H1 (cell line): Measurements from ENCODE around the gene AAMDC. TPM values are rescaled to one million over a fixed set of nuclear protein-coding genes. Genes with fewer than 3 reads are reported as not detected.

Source experiments
- CTCF ChIA-PET: fragments of 300-600 bp; sonication (Branson Sonifier 250); formaldehyde crosslinking; loops from one replicate; lab custom pipeline; 2021; ENCODE audit not compliant: partially characterized antibody; lab: Charles Lee
- POLR2A ChIA-PET: fragments of 300-600 bp; sonication (Branson Sonifier 250); formaldehyde crosslinking; loops from one replicate; lab custom pipeline; 2021; ENCODE audit warnings: inconsistent platforms; ENCODE audit not compliant: partially characterized antibody; lab: Charles Lee
- DNase-seq, 2 experiments: peaks; one replicate each; pipeline versions ENCODE4 v3.0.0 to v3.0.0-alpha.2; 2010 to 2022; ENCODE audit warnings: low spot score in 2 of 2, low read depth in 1 of 2, mixed read lengths in 1 of 2
- FAIRE-seq: peaks from 2 replicates; lab custom pipeline; 2011; peaks lifted over from hg19 to GRCh38; lab: Jason Lieb, UNC
- H2AFZ ChIP-seq: 2 replicates; pipeline ENCODE4 v1.8.1; 2012; ENCODE audit warnings: low read length, inconsistent platforms
- H2AK5ac ChIP-seq: 2 replicates; pipeline ENCODE4 v1.6.1; 2013; ENCODE audit warnings: low read depth, low read length
- H2BK120ac ChIP-seq: replicated peaks from 2 replicates; pipeline ENCODE3; 2013; ENCODE audit warnings: low read depth, low read length, inconsistent platforms
- H2BK12ac ChIP-seq: 2 replicates; pipeline ENCODE4 v1.6.1; 2013; ENCODE audit warnings: low read depth, low read length
- H2BK15ac ChIP-seq: 2 replicates; pipeline ENCODE4 v1.6.1; 2013; ENCODE audit warnings: low read length
- H2BK20ac ChIP-seq: 2 replicates; pipeline ENCODE4 v1.6.1; 2013; ENCODE audit warnings: low read length
- H2BK5ac ChIP-seq: 2 replicates; pipeline ENCODE4 v1.6.1; 2013; ENCODE audit warnings: low read depth, low read length
- H3K14ac ChIP-seq: 2 replicates; pipeline ENCODE4 v1.6.1; 2013; ENCODE audit warnings: inconsistent platforms; ENCODE audit not compliant: insufficient read length
- H3K18ac ChIP-seq: 2 replicates; pipeline ENCODE4 v1.6.1; 2013; ENCODE audit warnings: low read length; ENCODE audit errors: extremely low read depth
- H3K23ac ChIP-seq: 2 replicates; pipeline ENCODE4 v1.6.1; 2013; ENCODE audit warnings: inconsistent platforms; ENCODE audit not compliant: insufficient read length
- H3K23me2 ChIP-seq: 2 replicates; pipeline ENCODE4 v1.6.1; 2013; ENCODE audit warnings: low read depth, low read length
- H3K27ac ChIP-seq: 2 replicates; pipeline ENCODE4 v1.6.1; 2011; ENCODE audit warnings: low read depth, low read length, inconsistent platforms
- H3K27me3 ChIP-seq, 4 experiments: replicated peaks in 1 of 4; 1 replicate in 1 of 4; 2 replicates in 3 of 4; pipeline versions ENCODE4 v1.6.1 to v1.8.1; 2011 to 2013; ENCODE audit warnings: low read length in 3 of 4, mild to moderate bottlenecking in 3 of 4, inconsistent platforms in 2 of 4, mixed read lengths in 2 of 4, moderate library complexity in 1 of 4; ENCODE audit not compliant: control insufficient read depth in 3 of 4, insufficient read depth in 3 of 4; ENCODE audit errors: extremely low read depth in 1 of 4
- H3K36me3 ChIP-seq, 4 experiments: 2 replicates each; pipeline versions ENCODE4 v1.6.1 to v1.8.1; 2011 to 2013; ENCODE audit warnings: mild to moderate bottlenecking in 4 of 4, low read length in 3 of 4, moderate library complexity in 2 of 4, control low read depth in 1 of 4, inconsistent platforms in 1 of 4; ENCODE audit not compliant: insufficient read depth in 4 of 4, control insufficient read depth in 2 of 4
- H3K4ac ChIP-seq: replicated peaks from 2 replicates; pipeline ENCODE3; 2013; ENCODE audit warnings: low read length, low read depth, mixed read lengths, inconsistent platforms; ENCODE audit not compliant: insufficient read length
- H3K4me1 ChIP-seq, 4 experiments: replicated peaks in 1 of 4; 1 replicate in 1 of 4; 2 replicates in 3 of 4; pipeline versions ENCODE4 v1.6.1 to v1.8.1; 2011 to 2013; ENCODE audit warnings: low read length in 3 of 4, inconsistent platforms in 2 of 4, mixed read lengths in 1 of 4; ENCODE audit not compliant: insufficient read depth in 4 of 4, control insufficient read depth in 3 of 4
- H3K4me2 ChIP-seq, 2 experiments: 2 replicates each; pipeline versions ENCODE4 v1.6.1 to v1.8.1; 2011 to 2013; ENCODE audit warnings: low read depth in 2 of 2, low read length in 2 of 2, control low read depth in 1 of 2, inconsistent platforms in 1 of 2, mild to moderate bottlenecking in 1 of 2; ENCODE audit not compliant: insufficient read depth in 1 of 2
- H3K4me3 ChIP-seq, 4 experiments: fragments of 200-600, 300-600 bp in 1 of 4; sonication (generic), shearing (Covaris generic), sonication (Bioruptor Twin) in 1 of 4; 2 replicates each; pipeline versions ENCODE4 v1.5.1 to v1.8.1; 2011 to 2016; ENCODE audit warnings: low read length in 4 of 4, low read depth in 3 of 4, control low read depth in 2 of 4, inconsistent platforms in 2 of 4, mild to moderate bottlenecking in 2 of 4, mixed read lengths in 1 of 4, moderate library complexity in 1 of 4; ENCODE audit not compliant: insufficient read depth in 2 of 4; ENCODE audit errors: extremely low read depth in 1 of 4
- H3K56ac ChIP-seq: replicated peaks from 2 replicates; pipeline ENCODE3; 2013; ENCODE audit warnings: low read depth, mild to moderate bottlenecking, mixed read lengths, low read length, inconsistent platforms; ENCODE audit not compliant: insufficient read length
- H3K79me1 ChIP-seq: 2 replicates; pipeline ENCODE4 v1.6.1; 2013; ENCODE audit warnings: low read depth, low read length, control low read depth
- H3K79me2 ChIP-seq, 2 experiments: 2 replicates each; pipeline versions ENCODE4 v1.6.1 to v1.8.1; 2012 to 2013; ENCODE audit warnings: low read length in 2 of 2, mild to moderate bottlenecking in 2 of 2, inconsistent platforms in 1 of 2; ENCODE audit not compliant: insufficient read depth in 2 of 2, control insufficient read depth in 1 of 2
- H3K9ac ChIP-seq, 4 experiments: replicated peaks in 1 of 4; 1 replicate in 1 of 4; 2 replicates in 3 of 4; pipeline versions ENCODE4 v1.6.1 to v1.8.1; 2011 to 2013; ENCODE audit warnings: low read depth in 3 of 4, low read length in 3 of 4, control low read depth in 2 of 4, mild to moderate bottlenecking in 2 of 4, moderate library complexity in 2 of 4, inconsistent platforms in 1 of 4; ENCODE audit errors: extremely low read depth in 1 of 4
- H3K9me3 ChIP-seq, 2 experiments: 2 replicates each; pipeline versions ENCODE4 v1.6.1 to v1.8.1; 2012 to 2013; ENCODE audit warnings: mild to moderate bottlenecking in 2 of 2, moderate library complexity in 2 of 2, control low read depth in 1 of 2, inconsistent platforms in 1 of 2, low read depth in 1 of 2, low read length in 1 of 2, mixed read lengths in 1 of 2; ENCODE audit not compliant: insufficient read depth in 2 of 2
- H4K20me1 ChIP-seq, 2 experiments: replicated peaks in 1 of 2; 2 replicates each; pipeline versions ENCODE3 to v1.8.1; 2011 to 2013; ENCODE audit warnings: inconsistent platforms in 2 of 2, low read length in 2 of 2, mild to moderate bottlenecking in 1 of 2; ENCODE audit not compliant: insufficient read depth in 2 of 2, control insufficient read depth in 1 of 2
- H4K5ac ChIP-seq: 2 replicates; pipeline ENCODE4 v1.6.1; 2013; ENCODE audit warnings: low read length, low read depth, mixed read lengths, inconsistent platforms; ENCODE audit not compliant: insufficient read length
- H4K8ac ChIP-seq: 2 replicates; pipeline ENCODE4 v1.8.0; 2013; ENCODE audit warnings: mild to moderate bottlenecking, moderate library complexity, low read length, inconsistent platforms; ENCODE audit not compliant: insufficient read depth; ENCODE audit errors: extremely low read depth
- H4K91ac ChIP-seq: replicated peaks from 2 replicates; pipeline ENCODE3; 2013; ENCODE audit warnings: low read length, mixed read lengths, inconsistent platforms; ENCODE audit not compliant: insufficient read length
- PHF8 ChIP-seq: fragments of 200-600 bp; sonication (generic); conservative IDR thresholded peaks from 2 replicates; pipeline ENCODE4 v1.7.1; 2012; ENCODE audit warnings: low read depth, mild to moderate bottlenecking, inconsistent platforms, low read length, moderate library complexity
- RXRA ChIP-seq: IDR thresholded peaks from 2 replicates; pipeline ENCODE4 v1.6.1; 2011; ENCODE audit warnings: low read depth, mild to moderate bottlenecking, low read length, moderate library complexity; ENCODE audit not compliant: insufficient read depth
- SUZ12 ChIP-seq: fragments of 200-600 bp; sonication (generic); IDR thresholded peaks from 2 replicates; pipeline ENCODE4 v1.6.1; 2012; ENCODE audit warnings: mild to moderate bottlenecking, inconsistent platforms, low read length, moderate library complexity, mixed read lengths
- WGBS, 2 experiments: shearing (Covaris generic) in 1 of 2; methylation state at CpG; one replicate each; pipeline versions ENCODE4 v1.1.6 to v1.1.7; 2013 to 2015; ENCODE audit warnings: low lambda C conversion rate in 2 of 2, mixed read lengths in 2 of 2, inconsistent platforms in 1 of 2, low coverage in 1 of 2, missing lambda C conversion rate in 1 of 2; ENCODE audit not compliant: insufficient replicate concordance in 2 of 2, insufficient coverage in 1 of 2, insufficient read length in 1 of 2; ENCODE audit errors: extremely low coverage in 1 of 2, missing lambda C conversion rate in 1 of 2; 5-methylcytosine and 5-hydroxymethylcytosine counted together
- polyA plus RNA-seq, 7 experiments: library from polyadenylated mRNA; depleted of rRNA in 3 of 7; stranded (reverse) in 5 of 7; unstranded in 2 of 7; fragments of >200 nt in 5 of 7; fragments of 200-250 nt in 2 of 7; gene quantifications; 1 replicate in 5 of 7; 2 replicates in 1 of 7; 4 replicates in 1 of 7; pipeline versions ENCODE4 v1.2.1 to v1.2.3, GENCODE V29; 2011 to 2013; ENCODE audit warnings: missing spikeins in 2 of 7, mixed read lengths in 2 of 7
- total RNA-seq: library from RNA; stranded (reverse); fragmentation: NEBNext Ultra II Directional; extraction: Animal tissue kit (Norgen Biotek cat#: 25700); gene quantifications from 2 replicates; pipeline ENCODE4 v1.2.1, GENCODE V29; 2021

The AAMDC gene
- total and polyA plus RNA-seq, 2 of the 8 experiments (the other 6 are each of a cell fraction or from before 2014, with no cell fraction given): 17.2 to 19.5 TPM

GRCh38 chr11:77791301-77791700 is 29.6 kb upstream of the AAMDC start:
- DNase-seq (no peak), FAIRE-seq (no peak)
- no peak overlapping the region for H2BK120ac ChIP-seq
- no peak overlapping the region for H2AFZ ChIP-seq
- peaks cover 12 to 19% of the 10 kb centered on the region in 2 experiments for H4K20me1 ChIP-seq
- no peak overlapping the region for H3K56ac ChIP-seq
- H3K79me2 ChIP-seq: peaks cover 18 to 100% of the 10 kb centered on the region in 2 experiments
- ChIA-PET POLR2A (interaction anchor here (1.4 kb wide), 1 partner anchor 29 kb away, joined by 3 read pairs; the partner anchor contains the start of gene RSF1), CTCF (interaction anchor here (0.9 to 2.5 kb wide), 2 partner anchors 12 to 81 kb away, joined by 3 to 11 read pairs; no protein-coding TSS in a partner anchor)
- H3K23me2 ChIP-seq: no peaks in the 10 kb centered on the region
- H3K23ac ChIP-seq: no peak overlapping the region
- no peak overlapping the region for H4K8ac ChIP-seq
- H3K18ac ChIP-seq: no peak overlapping the region
- H4K5ac ChIP-seq: no peak overlapping the region
- H3K4me3 ChIP-seq: no peak overlapping the region
- H3K79me1 ChIP-seq: no peaks in the 10 kb centered on the region; the same call in 1 of the 2 replicates
- H4K91ac ChIP-seq: no peak overlapping the region
- H3K36me3 ChIP-seq: peaks cover 0 to 17% (median 6%) of the 10 kb centered on the region in 4 experiments; a peak in 4 of 8 replicates
- H3K14ac ChIP-seq: no peak overlapping the region
- no peak overlapping the region for H3K4me2 ChIP-seq
- no peak overlapping the region for H2BK5ac ChIP-seq
- H3K27ac ChIP-seq: no peak overlapping the region
- peaks cover 0 to 8% (median 3%) of the 10 kb centered on the region in 4 experiments; a peak in 4 of 7 replicates for H3K4me1 ChIP-seq
- H2BK15ac ChIP-seq: no peak overlapping the region
- H3K9me3 ChIP-seq: peaks cover 16 to 17% of the 10 kb centered on the region in 2 experiments
- H3K4ac ChIP-seq: no peak overlapping the region
- no peak overlapping the region for H2BK20ac ChIP-seq
- H2BK12ac ChIP-seq: no peak overlapping the region
- TF ChIP-seq SUZ12 (no peak), RXRA (no peak), PHF8 (no peak)
- no peak overlapping the region for H3K9ac ChIP-seq
- WGBS, 2 experiments: 90% methylated on average over 4 of the region's 4 CpGs; no CpG with 5 or more reads in 1 of the 2 experiments
- H2AK5ac ChIP-seq: no peak overlapping the region
- H3K27me3 ChIP-seq: no peaks in the 10 kb centered on the region
